Tibial artery (tissue), 4 donors: ENCODE data around the gene ARHGAP12.

ENCODE experiments used
- DNase-seq, 2 donors: peaks; one replicate each; pipeline ENCODE4 v3.0.0-alpha.2; 2019
- H3K27ac ChIP-seq, 2 donors: fragments of 200-600 bp; sonication (generic) in 1 of 2; 1 replicate in 1 of 2; 2 replicates in 1 of 2; pipeline ENCODE4 v1.5.1; 2018 to 2019; ENCODE audit warnings: mild to moderate bottlenecking in 1 of 2
- H3K27me3 ChIP-seq, 2 donors: fragments of 200-600 bp; sonication (generic) in 1 of 2; one replicate each; pipeline versions ENCODE4 v1.5.1 to v1.6.0; 2016 to 2019
- H3K36me3 ChIP-seq, 3 donors: fragments of 200-600 bp; sonication (generic) in 2 of 3; one replicate each; pipeline ENCODE4 v1.5.1; 2016 to 2019; ENCODE audit warnings: mild to moderate bottlenecking in 2 of 3
- H3K4me1 ChIP-seq, 4 donors: fragments of 200-600 bp; sonication (generic) in 2 of 4; 1 replicate in 3 of 4; 2 replicates in 1 of 4; pipeline ENCODE4 v1.5.1; 2016 to 2019
- H3K4me3 ChIP-seq, 2 donors: fragments of 200-600 bp; sonication (generic) in 1 of 2; 1 replicate in 1 of 2; 2 replicates in 1 of 2; pipeline ENCODE4 v1.5.1; 2018 to 2019; ENCODE audit warnings: mild to moderate bottlenecking in 2 of 2
- H3K9me3 ChIP-seq, 3 donors: fragments of 200-600 bp; sonication (generic) in 1 of 3; one replicate each; pipeline ENCODE4 v1.5.1; 2016 to 2019
- intact Hi-C: fragments of 100-400 bp; cut with DNase I; formaldehyde crosslinking; loops from one replicate; pipeline ENCODE4 v1.15.0; 2023; ENCODE audit warnings: low total_unique reads
- TF ChIP-seq, protein P1 (sequence below), 2 experiments: fragments of 200-600 bp in 1 of 2; fragments of 450-650 bp in 1 of 2; IDR thresholded peaks; one replicate each; pipeline ENCODE4 v1.5.1; 2017 to 2019; ENCODE audit warnings: antibody characterized with exemption in 2 of 2, mild to moderate bottlenecking in 1 of 2, moderate library complexity in 1 of 2

Gene ARHGAP12

DNA sequence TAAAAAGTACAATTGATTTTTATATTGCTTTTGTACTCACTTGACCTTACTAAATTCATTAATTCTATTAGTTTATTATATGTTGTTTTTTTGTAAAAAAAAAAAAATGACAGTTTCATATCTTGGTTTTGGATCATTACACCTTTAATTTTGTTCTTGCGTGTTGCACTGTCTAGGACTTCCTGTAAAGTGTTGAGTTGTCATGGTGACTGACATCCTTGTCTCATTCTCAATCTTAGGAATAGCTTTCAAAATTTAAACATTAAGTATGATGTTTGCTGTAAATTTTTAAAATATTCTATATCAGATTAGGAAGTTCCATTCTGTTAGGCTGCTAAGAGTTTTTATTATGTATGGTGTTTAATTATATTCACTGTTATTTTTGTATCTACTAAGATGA lies 139.1 kb downstream of the ARHGAP12 start:
- DNase-seq = no peak
- no peaks in the 10 kb centered on the region for H3K4me1 ChIP-seq
- H3K4me3 ChIP-seq = no peak overlapping the region
- no peaks in the 10 kb centered on the region for H3K27me3 ChIP-seq
- no peaks in the 10 kb centered on the region for H3K36me3 ChIP-seq
- no peaks in the 10 kb centered on the region for H3K9me3 ChIP-seq
- intact Hi-C loops = no loop called here
- TF ChIP-seq, protein P1, sequence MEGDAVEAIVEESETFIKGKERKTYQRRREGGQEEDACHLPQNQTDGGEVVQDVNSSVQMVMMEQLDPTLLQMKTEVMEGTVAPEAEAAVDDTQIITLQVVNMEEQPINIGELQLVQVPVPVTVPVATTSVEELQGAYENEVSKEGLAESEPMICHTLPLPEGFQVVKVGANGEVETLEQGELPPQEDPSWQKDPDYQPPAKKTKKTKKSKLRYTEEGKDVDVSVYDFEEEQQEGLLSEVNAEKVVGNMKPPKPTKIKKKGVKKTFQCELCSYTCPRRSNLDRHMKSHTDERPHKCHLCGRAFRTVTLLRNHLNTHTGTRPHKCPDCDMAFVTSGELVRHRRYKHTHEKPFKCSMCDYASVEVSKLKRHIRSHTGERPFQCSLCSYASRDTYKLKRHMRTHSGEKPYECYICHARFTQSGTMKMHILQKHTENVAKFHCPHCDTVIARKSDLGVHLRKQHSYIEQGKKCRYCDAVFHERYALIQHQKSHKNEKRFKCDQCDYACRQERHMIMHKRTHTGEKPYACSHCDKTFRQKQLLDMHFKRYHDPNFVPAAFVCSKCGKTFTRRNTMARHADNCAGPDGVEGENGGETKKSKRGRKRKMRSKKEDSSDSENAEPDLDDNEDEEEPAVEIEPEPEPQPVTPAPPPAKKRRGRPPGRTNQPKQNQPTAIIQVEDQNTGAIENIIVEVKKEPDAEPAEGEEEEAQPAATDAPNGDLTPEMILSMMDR (IDR thresholded peaks at IDR 0.05) = no peak
- no peak overlapping the region for H3K27ac ChIP-seq

DNA sequence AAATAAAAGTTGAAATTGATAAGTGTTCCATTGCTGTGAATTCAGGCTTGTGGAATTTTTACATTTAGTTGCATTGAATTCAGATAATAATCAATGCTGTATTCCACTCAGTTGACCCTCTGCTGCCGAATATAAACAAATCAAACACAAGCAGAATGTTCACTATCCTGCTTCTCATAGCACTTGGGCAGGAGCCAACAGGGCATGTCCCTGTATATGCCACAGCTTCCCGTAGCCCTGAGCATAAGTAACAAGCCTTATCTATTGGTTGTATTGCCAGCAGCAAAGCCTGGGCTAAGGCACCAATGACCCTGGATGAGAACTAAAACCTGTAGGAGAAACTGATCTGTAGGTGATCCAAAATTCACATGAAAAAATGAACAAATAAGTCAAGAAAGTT lies 145.9 kb downstream of the ARHGAP12 start:
- TF ChIP-seq, protein P1 (IDR thresholded peaks at IDR 0.05) = no peak
- Histone ChIP-seq H3K36me3 (no peaks in the 10 kb centered on the region), H3K9me3 (no peaks in the 10 kb centered on the region), H3K27ac (no peak overlapping the region), H3K4me3 (no peak overlapping the region), H3K27me3 (no peaks in the 10 kb centered on the region), H3K4me1 (no peaks in the 10 kb centered on the region)
- intact Hi-C loops = no loop called here
- no peak for DNase-seq

DNA sequence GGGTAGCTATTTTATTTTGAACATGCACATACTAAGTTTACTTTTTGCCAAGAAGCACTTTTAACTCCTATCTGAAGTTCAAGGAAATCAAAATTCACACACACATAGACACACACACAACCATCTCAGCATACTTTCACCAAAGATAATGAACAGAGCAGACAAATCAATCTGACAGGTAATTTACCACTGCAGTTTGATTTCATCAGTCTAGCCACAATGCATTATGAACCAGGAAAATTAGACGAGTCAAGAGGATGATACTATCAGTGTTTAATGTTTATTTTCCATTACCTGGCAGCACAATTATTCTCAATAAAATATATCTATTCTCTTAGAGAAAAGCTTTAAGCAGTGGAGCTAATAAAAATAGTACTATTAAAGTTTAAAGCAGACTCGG lies 147.9 kb downstream of the ARHGAP12 start:
- Histone ChIP-seq H3K27ac (no peak overlapping the region), H3K4me1 (no peaks in the 10 kb centered on the region), H3K36me3 (no peaks in the 10 kb centered on the region), H3K4me3 (no peak overlapping the region), H3K27me3 (no peaks in the 10 kb centered on the region), H3K9me3 (no peaks in the 10 kb centered on the region)
- DNase-seq = no peak
- intact Hi-C loops = no loop called here
- TF ChIP-seq, protein P1 (IDR thresholded peaks at IDR 0.05) = no peak

DNA sequence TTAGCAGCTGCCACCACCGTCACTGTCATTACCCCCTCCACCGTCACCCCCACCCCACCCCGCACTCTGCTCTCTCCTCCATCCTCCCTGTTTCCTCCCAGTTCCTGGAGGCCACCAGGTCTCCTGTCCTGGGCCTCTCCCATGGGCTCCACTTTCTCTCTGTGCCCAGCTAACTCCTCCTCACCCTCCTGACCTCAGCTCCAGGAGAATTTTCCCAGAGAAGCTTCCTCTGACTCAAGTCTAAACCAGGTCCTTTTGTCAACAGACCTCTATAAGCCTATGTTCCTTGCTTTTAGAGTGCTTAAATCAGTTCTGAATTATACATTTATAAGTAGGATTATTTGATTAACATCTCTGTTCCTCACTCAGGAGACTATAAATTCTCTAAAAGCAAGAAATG lies 150.0 kb downstream of the ARHGAP12 start:
- no peaks in the 10 kb centered on the region for H3K36me3 ChIP-seq
- H3K4me1 ChIP-seq = no peaks in the 10 kb centered on the region
- H3K4me3 ChIP-seq = no peak overlapping the region
- no peaks in the 10 kb centered on the region for H3K27me3 ChIP-seq
- no peak for DNase-seq
- no peaks in the 10 kb centered on the region for H3K9me3 ChIP-seq
- no peak overlapping the region for H3K27ac ChIP-seq
- TF ChIP-seq, protein P1 (IDR thresholded peaks at IDR 0.05) = no peak
- intact Hi-C loops = no loop called here

DNA sequence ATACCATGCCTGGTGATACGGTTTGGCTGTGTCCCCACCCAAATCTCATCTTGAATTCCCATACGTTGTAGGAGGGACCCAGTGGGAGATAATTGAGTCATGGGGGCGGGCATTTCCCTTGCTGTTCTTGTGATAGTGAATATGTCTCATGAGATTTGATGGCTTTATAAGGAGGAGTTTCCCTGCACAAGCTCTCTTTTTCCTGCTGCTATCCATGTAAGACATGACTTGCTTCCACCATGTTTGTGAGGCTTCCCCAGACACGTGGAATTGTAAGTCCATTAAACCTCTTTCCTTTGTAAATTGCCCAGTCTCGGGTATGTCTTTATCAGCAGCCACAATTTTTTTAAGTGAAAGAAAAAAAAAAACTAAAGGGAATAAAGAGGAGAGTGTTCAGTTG lies 152.5 kb downstream of the ARHGAP12 start:
- TF ChIP-seq, protein P1 (IDR thresholded peaks at IDR 0.05) = no peak
- no peaks in the 10 kb centered on the region for H3K36me3 ChIP-seq
- no peak overlapping the region for H3K4me3 ChIP-seq
- no peaks in the 10 kb centered on the region for H3K4me1 ChIP-seq
- no peak overlapping the region for H3K27ac ChIP-seq
- H3K27me3 ChIP-seq = no peaks in the 10 kb centered on the region
- DNase-seq = no peak
- no peaks in the 10 kb centered on the region for H3K9me3 ChIP-seq
- intact Hi-C loops = no loop called here

DNA sequence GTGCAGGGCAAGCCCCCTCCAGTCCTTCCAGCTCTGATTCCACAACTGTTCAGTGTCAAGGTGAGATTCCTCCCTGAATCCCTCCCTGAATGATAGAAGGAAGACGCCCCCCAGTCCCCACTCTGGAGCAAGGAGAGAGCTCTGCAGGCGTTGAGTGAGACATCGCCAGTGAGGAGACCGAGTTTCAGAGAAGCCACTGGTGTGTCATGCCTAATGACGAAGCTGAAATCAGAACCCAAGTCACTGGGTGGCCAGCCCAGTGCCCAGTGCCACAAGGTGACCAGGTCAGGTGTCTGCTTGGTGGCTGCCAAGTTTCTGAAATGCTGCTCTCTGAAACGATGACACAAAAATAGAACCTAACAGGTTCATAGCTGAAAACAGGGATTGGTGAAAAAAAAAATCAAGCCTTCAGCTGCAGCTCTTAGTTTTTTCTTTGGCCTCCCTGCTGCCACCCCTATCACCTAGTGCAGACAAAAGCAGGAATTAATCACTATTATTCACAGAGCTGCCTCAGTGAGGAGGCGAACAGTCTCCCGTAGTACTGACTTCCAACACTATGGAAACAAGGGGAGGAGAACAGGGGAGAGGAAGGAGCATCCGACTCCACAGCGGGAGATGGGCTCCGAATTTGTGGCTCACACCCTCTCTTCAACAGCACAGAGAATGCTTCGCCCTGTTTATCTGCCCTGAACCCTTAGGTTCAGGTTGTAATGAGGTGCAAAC lies 153.5 kb downstream of the ARHGAP12 start:
- TF ChIP-seq, protein P1 (IDR thresholded peaks at IDR 0.05) = no peak
- Histone ChIP-seq H3K36me3 (no peaks in the 10 kb centered on the region), H3K9me3 (no peaks in the 10 kb centered on the region), H3K27me3 (no peaks in the 10 kb centered on the region), H3K4me1 (no peaks in the 10 kb centered on the region), H3K4me3 (no peak overlapping the region), H3K27ac (no peak overlapping the region)
- intact Hi-C loops = no loop called here
- DNase-seq = no peak
